ENCODE measurements around the gene LRRC4C. TPM values are rescaled to one million over a fixed set of nuclear protein-coding genes. Genes with fewer than 3 reads are reported as not detected.

Gene LRRC4C
- total RNA-seq, 1 donor from 2014 or later: 1.5 TPM

DNA sequence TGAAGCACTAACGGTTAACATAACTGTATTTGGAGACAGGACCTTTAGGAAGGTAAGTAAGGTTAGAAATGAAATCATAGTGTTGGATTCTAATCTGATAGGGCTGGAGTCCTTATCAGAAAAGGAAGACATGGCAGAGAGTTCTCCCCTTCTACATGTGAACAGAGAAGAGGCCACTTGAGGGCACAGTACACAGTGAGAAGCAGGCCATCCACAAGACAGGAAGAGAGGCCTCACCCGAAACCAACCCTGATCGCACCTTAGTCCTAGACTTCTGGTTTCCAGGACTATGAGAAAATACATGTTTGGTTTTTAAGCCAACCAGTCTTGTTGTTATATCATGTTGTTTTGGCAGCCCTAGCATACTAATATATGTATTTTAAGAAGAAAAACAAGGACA lies 170.0 kb downstream of the LRRC4C start:
- no peaks in the 10 kb centered on the region for H3K36me3 ChIP-seq (ENCODE audit: control insufficient read depth, insufficient read depth, low read length)
- H3K27me3 ChIP-seq (ENCODE audit: control insufficient read depth, insufficient read depth, low read length): no peaks in the 10 kb centered on the region
- H3K4me3 ChIP-seq (ENCODE audit: low read depth, low read length): no peak overlapping the region
- no peak for TF ChIP-seq CTCF (IDR thresholded peaks at IDR 0.05; ENCODE audit: insufficient read depth, low read length, poor library complexity, severe bottlenecking)
- no peak for DNase-seq (ENCODE audit: low read depth)

DNA sequence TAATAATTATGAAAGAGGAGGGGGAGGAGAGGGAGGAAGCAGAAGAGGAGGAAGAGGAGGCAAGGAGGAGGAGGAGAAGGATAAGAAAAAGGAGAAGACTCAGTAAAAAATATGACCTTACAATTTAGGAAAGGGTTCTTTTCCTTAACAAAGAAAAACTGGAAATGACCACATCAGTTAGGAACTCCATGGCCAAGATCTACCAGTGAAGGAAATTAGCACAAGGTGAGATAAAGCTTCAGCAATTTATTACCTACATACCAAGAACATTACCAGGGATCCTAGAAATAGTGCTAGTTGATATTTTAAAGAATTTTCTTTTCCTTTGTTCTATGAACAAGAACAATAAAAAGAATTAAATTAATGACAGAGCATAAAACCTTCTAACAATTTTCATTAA lies 172.7 kb downstream of the LRRC4C start:
- no peak for DNase-seq (ENCODE audit: low read depth)

DNA sequence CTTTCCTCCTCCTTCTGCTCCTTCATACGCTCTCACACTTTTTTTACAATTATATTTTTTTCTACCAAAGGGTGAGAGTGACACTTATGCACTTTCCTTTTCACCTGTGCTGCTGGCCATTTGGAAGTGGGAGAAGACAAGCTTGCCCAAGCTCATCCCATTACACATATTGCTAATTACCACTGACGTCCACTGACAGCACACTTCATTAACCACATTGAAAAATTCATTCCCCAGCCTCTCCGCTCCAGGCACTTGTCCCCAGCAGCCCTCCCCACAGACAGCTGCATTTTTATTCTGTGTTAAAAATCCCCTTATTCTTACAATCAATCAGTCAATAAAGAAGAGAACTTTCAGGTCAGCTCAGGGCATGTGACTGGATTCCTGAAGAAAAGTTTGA lies 175.1 kb downstream of the LRRC4C start:
- Histone ChIP-seq H3K36me3 (ENCODE audit: control insufficient read depth, insufficient read depth, low read length) (no peaks in the 10 kb centered on the region), H3K4me3 (ENCODE audit: low read depth, low read length) (no peak overlapping the region), H3K27me3 (ENCODE audit: control insufficient read depth, insufficient read depth, low read length) (no peaks in the 10 kb centered on the region)
- TF ChIP-seq CTCF (IDR thresholded peaks at IDR 0.05; ENCODE audit: insufficient read depth, low read length, poor library complexity, severe bottlenecking): no peak
- no peak for DNase-seq (ENCODE audit: low read depth)

More for the DNA sequence above, 172.7 kb downstream of the LRRC4C start:
- no peak for TF ChIP-seq CTCF (IDR thresholded peaks at IDR 0.05; ENCODE audit: insufficient read depth, low read length, poor library complexity, severe bottlenecking)
- Histone ChIP-seq H3K27me3 (ENCODE audit: control insufficient read depth, insufficient read depth, low read length) (no peaks in the 10 kb centered on the region), H3K36me3 (ENCODE audit: control insufficient read depth, insufficient read depth, low read length) (no peaks in the 10 kb centered on the region), H3K4me3 (ENCODE audit: low read depth, low read length) (no peak overlapping the region)

- TF ChIP-seq CTCF (IDR thresholded peaks at IDR 0.05; ENCODE audit: insufficient read depth, low read length, poor library complexity, severe bottlenecking): no peak
- no peak for DNase-seq (ENCODE audit: low read depth)
- Histone ChIP-seq H3K4me3 (ENCODE audit: low read depth, low read length) (no peak overlapping the region), H3K27me3 (ENCODE audit: control insufficient read depth, insufficient read depth, low read length) (no peaks in the 10 kb centered on the region), H3K36me3 (ENCODE audit: control insufficient read depth, insufficient read depth, low read length) (no peaks in the 10 kb centered on the region)
These were observed 176.1 kb downstream of the LRRC4C start for GRCh38 chr11:41283191-41283930.

DNA sequence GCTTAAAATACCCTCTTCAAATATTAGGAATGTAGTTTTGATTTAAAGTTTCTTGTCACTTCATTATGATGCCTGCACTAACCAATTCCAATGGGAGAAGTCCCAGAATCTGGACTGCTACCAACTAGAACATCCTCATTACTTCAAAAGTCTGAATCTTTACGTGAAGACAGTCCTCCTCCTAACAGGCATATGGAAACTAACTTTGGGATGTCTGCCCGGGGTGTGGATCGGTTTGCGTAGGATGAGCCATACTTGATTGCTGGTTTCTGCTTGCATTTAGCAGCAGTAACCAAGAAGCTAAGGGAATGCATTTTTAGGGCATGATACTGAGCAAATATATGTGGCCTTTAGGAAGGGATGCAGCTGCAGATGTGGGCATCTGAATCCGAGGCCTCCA lies 177.1 kb downstream of the LRRC4C start:
- Histone ChIP-seq H3K36me3 (ENCODE audit: control insufficient read depth, insufficient read depth, low read length) (no peaks in the 10 kb centered on the region), H3K27me3 (ENCODE audit: control insufficient read depth, insufficient read depth, low read length) (no peaks in the 10 kb centered on the region), H3K4me3 (ENCODE audit: low read depth, low read length) (no peak overlapping the region)
- TF ChIP-seq CTCF (IDR thresholded peaks at IDR 0.05; ENCODE audit: insufficient read depth, low read length, poor library complexity, severe bottlenecking): no peak
- DNase-seq (ENCODE audit: low read depth): no peak

Measured in kidney epithelial cell (primary cell).